A549 treated with RU486 at 1 μM for 4 hours (cell line): ENCODE measurements around the gene MAN1A1. TPM values are rescaled to one million over a fixed set of nuclear protein-coding genes. Genes with fewer than 3 reads are reported as not detected.

Source experiments
- total RNA-seq: library from RNA; stranded (reverse); fragments of 200-300 nt; extraction: Qiagen RNA extraction; gene quantifications from 5 replicates; pipeline ENCODE4 v1.2.3, GENCODE V29; 2022; ENCODE audit warnings: low read depth

MAN1A1 gene
- total RNA-seq, result 0.02 to 0.26 TPM (median 0.03 TPM) in 4 of 5 replicates, not detected in the other

DNA sequence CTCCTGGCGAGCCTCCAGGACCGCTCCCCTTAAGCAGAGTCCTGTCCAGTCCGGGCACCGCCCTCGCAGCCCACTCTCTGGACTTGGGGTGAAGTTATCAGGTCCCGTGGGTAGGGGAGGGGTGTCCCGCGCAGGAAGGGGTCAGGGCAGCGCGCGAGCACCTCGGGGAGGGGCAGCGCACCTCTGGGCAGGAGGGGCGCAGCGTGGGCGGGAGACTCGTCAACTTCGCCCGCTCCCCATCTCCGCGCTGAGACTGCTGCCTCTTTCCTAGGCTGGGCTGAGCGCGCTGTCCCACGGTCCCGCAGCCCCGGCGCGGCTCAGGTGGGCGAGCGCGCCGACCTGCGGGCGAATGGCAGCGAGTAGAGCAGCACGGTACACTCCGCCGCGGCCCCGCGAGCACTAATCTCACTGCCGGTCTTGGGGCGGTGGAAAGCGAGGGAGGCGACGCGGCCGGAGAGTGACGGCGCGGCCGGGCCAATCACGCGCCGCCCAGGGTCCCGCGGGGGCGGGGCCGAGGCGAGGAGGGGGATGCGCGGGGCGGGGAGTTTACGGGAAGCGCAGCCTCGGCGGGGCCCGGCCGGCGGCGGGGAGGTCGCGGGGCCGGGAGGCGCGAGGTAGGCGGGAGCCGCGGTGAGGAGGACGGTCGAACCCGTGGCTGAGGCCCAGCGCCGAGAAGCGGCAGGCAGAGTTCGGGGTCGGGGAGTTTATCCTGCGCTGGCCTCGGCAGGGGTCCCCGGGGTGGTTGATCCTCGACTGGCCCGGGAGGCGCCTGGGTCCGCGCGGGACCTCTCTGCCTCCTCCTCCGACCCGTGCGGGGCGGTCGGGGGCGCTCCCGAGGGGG is at the start of gene MAN1A1:
Gene MAN1A1 (minus strand): TSS at position 401 of the 841 bp plus-strand sequence. CDS start 696 bp downstream, outside the sequence.

